K562 (cell line): ENCODE measurements around the gene NAA11. TPM values are rescaled to one million over a fixed set of nuclear protein-coding genes. Genes with fewer than 3 reads are reported as not detected.

Experiments used
- ATAC-seq: fragments of 200-7000 bp; cut with Tn5 transposase; 3 replicates; pipeline ENCODE4 v1.9.1; 2020; ENCODE audit warnings: moderate library complexity
- BruUV-seq: library from RNA; stranded (reverse); fragments of 400-500 nt; replicated peaks from 2 replicates; lab custom pipeline; 2021; lab: Mats Ljungman, UMichigan
- CTCF ChIA-PET: fragments of 300-600 bp; formaldehyde crosslinking; extraction: SDS; loops from one replicate; lab custom pipeline; 2021; ENCODE audit warnings: low intra/inter-chr PET ratio; lab: Yijun Ruan, JAX
- POLR2A ChIA-PET: fragments of 300-600, 350-650 bp; sonication (Branson Sonifier 250); formaldehyde crosslinking; extraction: SDS; loops from one replicate; lab custom pipeline; 2021; ENCODE audit warnings: antibody characterized with exemption, inconsistent platforms; lab: Yijun Ruan, JAX
- DNase-seq, 4 experiments: peaks; one replicate each; pipeline versions ENCODE4 v3.0.0 to v3.0.0-alpha.2; 2011 to 2018; ENCODE audit warnings: low spot score in 3 of 4, mixed read lengths in 3 of 4; ENCODE audit errors: extremely low read depth in 1 of 4
- FAIRE-seq: peaks from 2 replicates; lab custom pipeline; 2011; peaks lifted over from hg19 to GRCh38; lab: Jason Lieb, UNC
- H2AFZ ChIP-seq: 2 replicates; pipeline ENCODE4 v1.6.0; 2011; ENCODE audit warnings: low read depth, low read length, control low read depth, inconsistent platforms
- H3K27ac ChIP-seq: fragments of 200-600 bp; 3 replicates; pipeline ENCODE4 v1.8.0; 2011; ENCODE audit warnings: low read depth, mild to moderate bottlenecking, control low read depth, inconsistent platforms, low read length, moderate library complexity, mixed read lengths; ENCODE audit errors: extremely low read depth
- H3K27me3 ChIP-seq, 2 experiments: fragments of 300-600 bp in 1 of 2; 2 replicates in 1 of 2; 3 replicates in 1 of 2; pipeline versions ENCODE4 v1.6.0 to v1.8.0; 2011; ENCODE audit warnings: inconsistent platforms in 2 of 2, low read length in 2 of 2, mild to moderate bottlenecking in 1 of 2, mixed read lengths in 1 of 2, moderate library complexity in 1 of 2; ENCODE audit not compliant: control insufficient read depth in 2 of 2, insufficient read depth in 2 of 2
- H3K36me3 ChIP-seq: fragments of 300-600 bp; 3 replicates; pipeline ENCODE4 v1.8.0; 2011; ENCODE audit warnings: mild to moderate bottlenecking, low read length, inconsistent platforms; ENCODE audit not compliant: control insufficient read depth, insufficient read depth
- H3K4me1 ChIP-seq, 2 experiments: fragments of 200-600 bp in 1 of 2; replicated peaks in 1 of 2; 2 replicates in 1 of 2; 3 replicates in 1 of 2; pipeline versions ENCODE4 v1.5.1 to v1.8.0; 2011; ENCODE audit warnings: inconsistent platforms in 2 of 2, low read length in 2 of 2, mild to moderate bottlenecking in 1 of 2, mixed read lengths in 1 of 2, moderate library complexity in 1 of 2; ENCODE audit not compliant: control insufficient read depth in 2 of 2, insufficient read depth in 2 of 2
- H3K4me2 ChIP-seq: 2 replicates; pipeline ENCODE4 v1.6.1; 2011; ENCODE audit warnings: low read length, control low read depth, inconsistent platforms, mixed read lengths; ENCODE audit not compliant: insufficient read depth
- H3K4me3 ChIP-seq: fragments of 200-600 bp; sonication (generic), shearing (Covaris generic); 2 replicates; pipeline ENCODE4 v1.5.1; 2016; ENCODE audit warnings: control low read depth, inconsistent platforms
- H3K79me2 ChIP-seq: fragments of 200-600 bp; 3 replicates; pipeline ENCODE4 v1.8.0; 2011; ENCODE audit warnings: low read length, inconsistent platforms; ENCODE audit not compliant: control insufficient read depth, insufficient read depth
- H3K9ac ChIP-seq, 2 experiments: 2 replicates each; pipeline versions ENCODE4 v1.6.0 to v1.6.1; 2011; ENCODE audit warnings: low read depth in 2 of 2, low read length in 2 of 2, control low read depth in 1 of 2, inconsistent platforms in 1 of 2, mild to moderate bottlenecking in 1 of 2, mixed read lengths in 1 of 2; ENCODE audit not compliant: insufficient read depth in 1 of 2
- H3K9me1 ChIP-seq: one replicate; pipeline ENCODE4 v1.6.0; 2011; ENCODE audit warnings: inconsistent platforms, mild to moderate bottlenecking, low read length, moderate library complexity; ENCODE audit not compliant: control insufficient read depth, insufficient read depth
- H3K9me3 ChIP-seq: replicated peaks from 2 replicates; pipeline ENCODE4 v1.5.1; 2011; ENCODE audit warnings: low read depth, low read length, inconsistent platforms; ENCODE audit not compliant: control insufficient read depth, insufficient read depth
- H4K20me1 ChIP-seq: replicated peaks from 2 replicates; pipeline ENCODE4 v1.6.1; 2011; ENCODE audit warnings: low read length, inconsistent platforms, mixed read lengths; ENCODE audit not compliant: control insufficient read depth, insufficient read depth
- CEBPB ChIP-seq: fragments of 450-650 bp; IDR thresholded peaks from 2 replicates; pipeline ENCODE4 v1.6.1; 2016; ENCODE audit warnings: missing genetic modification characterization, missing compliant biosample characterization
- CEBPG ChIP-seq, 3 experiments: fragments of 200-800 bp in 1 of 3; sonication (Bioruptor generic) in 1 of 3; sonication (generic) in 1 of 3; formaldehyde crosslinking in 1 of 3; IDR thresholded peaks in 2 of 3; conservative IDR thresholded peaks in 1 of 3; 2 replicates each; pipeline versions ENCODE4 v1.6.1 to v1.8.0; 2016 to 2022; ENCODE audit warnings: missing compliant biosample characterization in 2 of 3, missing genetic modification characterization in 2 of 3, mild to moderate bottlenecking in 1 of 3, missing genetic modification reagents in 1 of 3
- CHD2 ChIP-seq: IDR thresholded peaks from 2 replicates; pipeline ENCODE4 v1.6.1; 2011; ENCODE audit warnings: low read depth, low read length
- GABPA ChIP-seq: fragments of 200-800 bp; sonication (Bioruptor generic); conservative IDR thresholded peaks from 2 replicates; pipeline ENCODE4 v1.6.1; 2016; ENCODE audit warnings: low read depth, missing genetic modification characterization, missing compliant biosample characterization
- GTF2A2 ChIP-seq: IDR thresholded peaks from 2 replicates; pipeline ENCODE4 v1.6.1; 2016; ENCODE audit warnings: mild to moderate bottlenecking, missing genetic modification characterization, missing compliant biosample characterization
- HOMEZ ChIP-seq: fragments of 250-450 bp; sonication (Bioruptor Pico); IDR thresholded peaks from 2 replicates; pipeline ENCODE4 v1.4.0; 2020; ENCODE audit warnings: mild to moderate bottlenecking, moderate library complexity
- NR1H2 ChIP-seq: sonication (generic); formaldehyde crosslinking; IDR thresholded peaks from 2 replicates; pipeline ENCODE4 v1.4.0; 2020; ENCODE audit warnings: mild to moderate bottlenecking, missing genetic modification reagents
- PBX2 ChIP-seq, 2 experiments: IDR thresholded peaks in 1 of 2; conservative IDR thresholded peaks in 1 of 2; 2 replicates each; pipeline ENCODE4 v1.6.1; 2016; ENCODE audit warnings: low read depth in 2 of 2, mild to moderate bottlenecking in 1 of 2, missing compliant biosample characterization in 1 of 2, missing genetic modification characterization in 1 of 2, moderate library complexity in 1 of 2
- POLR2AphosphoS5 ChIP-seq: IDR thresholded peaks from 2 replicates; pipeline ENCODE4 v1.6.1; 2011; ENCODE audit warnings: mild to moderate bottlenecking, low read depth, low read length, moderate library complexity; ENCODE audit not compliant: control insufficient read depth, insufficient read depth
- ZFP91 ChIP-seq: sonication (generic); formaldehyde crosslinking; IDR thresholded peaks from 2 replicates; pipeline ENCODE4 v1.8.0; 2022; ENCODE audit warnings: mild to moderate bottlenecking, missing genetic modification reagents
- WGBS: fragments of 100-300 bp; shearing (Covaris generic); methylation state at CpG from one replicate; pipeline ENCODE4 v1.1.6; 2016; ENCODE audit warnings: low coverage, mixed read lengths; ENCODE audit not compliant: insufficient coverage; ENCODE audit errors: missing lambda C conversion rate; 5-methylcytosine and 5-hydroxymethylcytosine counted together
- in situ Hi-C: fragments of 300-500 bp; cut with MboI; formaldehyde crosslinking; loops from 4 replicates; pipeline ENCODE4 v1.15.0; 2018; ENCODE audit warnings: inconsistent platforms, mixed read lengths
- intact Hi-C: fragments of 100-400 bp; cut with micrococcal nuclease; formaldehyde crosslinking; loops from 2 replicates; pipeline ENCODE4 v1.14.2; 2022
- polyA plus RNA-seq, 8 experiments: library from polyadenylated mRNA; depleted of rRNA in 4 of 8; stranded (reverse) in 5 of 8; unstranded in 3 of 8; fragments of >200 nt; fragmentation: Nextera tagmentation in 2 of 8; fragmentation: Illumina TruSeq in 1 of 8; extraction: Ambion mirVana in 2 of 8; extraction: Trizol in 1 of 8; gene quantifications; 2 replicates each; pipeline versions ENCODE4 v1.2.1 to v1.2.3, GENCODE V29; 2011 to 2014; ENCODE audit warnings: inconsistent platforms in 1 of 8, missing spikeins in 1 of 8
- total RNA-seq, 7 experiments: library from RNA; depleted of rRNA in 6 of 7; stranded (reverse); fragments of >200 nt in 6 of 7; fragmentation: Illumina TruSeq in 2 of 7; extraction: Trizol in 2 of 7; gene quantifications; 2 replicates each; pipeline versions ENCODE4 v1.2.1 to v1.2.3, GENCODE V29; 2011 to 2021; ENCODE audit warnings: low replicate concordance in 1 of 7
- TF ChIP-seq, protein P1 (sequence below): fragments of 450-650 bp; IDR thresholded peaks from 2 replicates; pipeline ENCODE4 v1.6.1; 2018; ENCODE audit not compliant: partially characterized antibody

Gene NAA11
- total and polyA plus RNA-seq, 9 of the 15 experiments (the other 6 are each of a cell fraction or from before 2014, with no cell fraction given), result 17.1 to 34.6 (median 23.1) TPM

- no peak overlapping the region for H3K4me3 ChIP-seq
- H3K9ac ChIP-seq, result no peak overlapping the region
- WGBS, result 35% methylated on average over 4 of the region's 4 CpGs
- no peak for FAIRE-seq
- ChIA-PET CTCF (no interaction called here), POLR2A (no interaction called here)
- H2AFZ ChIP-seq, result 0 out of 2 replicates have a peak overlapping the region, but pooled peaks have one; percentile 14
- no peak overlapping the region for H3K27ac ChIP-seq
- H3K4me1 ChIP-seq, result peaks cover 0 to 8% of the 10 kb centered on the region in 2 experiments; a peak in 4 of 5 replicates
- no TSS peak for BruUV-seq
- H3K4me2 ChIP-seq, result no peak overlapping the region
- H3K9me3 ChIP-seq, result no peaks in the 10 kb centered on the region
- ATAC-seq, result no peak
- intact Hi-C loops, result no loop called here
- H3K79me2 ChIP-seq, result no peaks in the 10 kb centered on the region
- in situ Hi-C loops, result no loop called here
- DNase-seq, result no peak
- H4K20me1 ChIP-seq, result no peaks in the 10 kb centered on the region
- H3K27me3 ChIP-seq, result no peaks in the 10 kb centered on the region
- H3K36me3 ChIP-seq, result no peaks in the 10 kb centered on the region
- H3K9me1 ChIP-seq, result no peaks in the 10 kb centered on the region
- TF ChIP-seq NR1H2 (no peak), PBX2 (CRISPR knock-in tag; IDR thresholded peaks at IDR 0.05; ENCODE audit: low read depth) (no peak), PBX2 (tag; conservative IDR thresholded peaks at IDR 0.05; ENCODE audit: low read depth) (no peak), CEBPB (peak; percentile 62), GABPA (tag) (no peak), CHD2 (no peak), GTF2A2 (tag) (no peak), CEBPG (CRISPR knock-in tag; IDR thresholded peaks at IDR 0.05) (no peak), CEBPG (tag; conservative IDR thresholded peaks at IDR 0.05 in 1 of 2, IDR thresholded peaks at IDR 0.05 in 1 of 2) (peak in 1 of 2 experiments; percentile 52; a peak in 2 of 4 replicates), ZFP91 (CRISPR knock-in tag) (no peak), HOMEZ (CRISPR knock-in tag) (no peak), POLR2AphosphoS5 (no peak)
- TF ChIP-seq, protein P1, sequence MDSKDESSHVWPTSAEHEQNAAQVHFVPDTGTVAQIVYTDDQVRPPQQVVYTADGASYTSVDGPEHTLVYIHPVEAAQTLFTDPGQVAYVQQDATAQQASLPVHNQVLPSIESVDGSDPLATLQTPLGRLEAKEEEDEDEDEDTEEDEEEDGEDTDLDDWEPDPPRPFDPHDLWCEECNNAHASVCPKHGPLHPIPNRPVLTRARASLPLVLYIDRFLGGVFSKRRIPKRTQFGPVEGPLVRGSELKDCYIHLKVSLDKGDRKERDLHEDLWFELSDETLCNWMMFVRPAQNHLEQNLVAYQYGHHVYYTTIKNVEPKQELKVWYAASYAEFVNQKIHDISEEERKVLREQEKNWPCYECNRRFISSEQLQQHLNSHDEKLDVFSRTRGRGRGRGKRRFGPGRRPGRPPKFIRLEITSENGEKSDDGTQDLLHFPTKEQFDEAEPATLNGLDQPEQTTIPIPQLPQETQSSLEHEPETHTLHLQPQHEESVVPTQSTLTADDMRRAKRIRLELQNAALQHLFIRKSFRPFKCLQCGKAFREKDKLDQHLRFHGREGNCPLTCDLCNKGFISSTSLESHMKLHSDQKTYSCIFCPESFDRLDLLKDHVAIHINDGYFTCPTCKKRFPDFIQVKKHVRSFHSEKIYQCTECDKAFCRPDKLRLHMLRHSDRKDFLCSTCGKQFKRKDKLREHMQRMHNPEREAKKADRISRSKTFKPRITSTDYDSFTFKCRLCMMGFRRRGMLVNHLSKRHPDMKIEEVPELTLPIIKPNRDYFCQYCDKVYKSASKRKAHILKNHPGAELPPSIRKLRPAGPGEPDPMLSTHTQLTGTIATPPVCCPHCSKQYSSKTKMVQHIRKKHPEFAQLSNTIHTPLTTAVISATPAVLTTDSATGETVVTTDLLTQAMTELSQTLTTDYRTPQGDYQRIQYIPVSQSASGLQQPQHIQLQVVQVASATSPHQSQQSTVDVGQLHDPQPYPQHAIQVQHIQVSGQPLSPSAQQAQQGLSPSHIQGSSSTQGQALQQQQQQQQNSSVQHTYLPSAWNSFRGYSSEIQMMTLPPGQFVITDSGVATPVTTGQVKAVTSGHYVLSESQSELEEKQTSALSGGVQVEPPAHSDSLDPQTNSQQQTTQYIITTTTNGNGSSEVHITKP, result no peak
These were observed 8.5 kb upstream of the NAA11 start for GRCh38 chr4:79334341-79334740.
